Endothelial cell of umbilical vein (primary cell): ENCODE measurements around the gene PROZ. TPM values are rescaled to one million over a fixed set of nuclear protein-coding genes. Genes with fewer than 3 reads are reported as not detected.

Source experiments
- BruUV-seq: library from RNA; stranded (reverse); fragments of 400-500 nt; replicated peaks from 2 replicates; lab custom pipeline; 2021; lab: Mats Ljungman, UMichigan
- CTCF ChIA-PET: fragments of 300-600, 350-600 bp; sonication (Branson Sonifier 250); formaldehyde crosslinking; loops from one replicate; lab custom pipeline; 2021; ENCODE audit warnings: antibody characterized with exemption, inconsistent platforms; lab: Charles Lee
- POLR2A ChIA-PET: fragments of 300-600, 350-600 bp; sonication (Branson Sonifier 250); formaldehyde crosslinking; loops from one replicate; lab custom pipeline; 2021; ENCODE audit warnings: antibody characterized with exemption, inconsistent platforms; lab: Charles Lee
- DNase-seq: peaks from one replicate; pipeline ENCODE4 v3.0.0-alpha.2; 2011; ENCODE audit warnings: low read depth, low spot score
- FAIRE-seq: peaks from 2 replicates; lab custom pipeline; 2011; peaks lifted over from hg19 to GRCh38; lab: Jason Lieb, UNC
- H2AFZ ChIP-seq: 2 replicates; pipeline ENCODE4 v1.6.0; 2012; ENCODE audit warnings: low read depth, low read length, control low read depth, inconsistent platforms
- H3K27ac ChIP-seq: 2 replicates; pipeline ENCODE4 v1.5.1; 2011; ENCODE audit warnings: low read depth, mild to moderate bottlenecking, control low read depth, low read length, moderate library complexity; ENCODE audit not compliant: insufficient read depth
- H3K27me3 ChIP-seq, 2 experiments: 2 replicates each; pipeline versions ENCODE4 v1.6.0 to v1.6.1; 2011; ENCODE audit warnings: low read length in 2 of 2, mixed read lengths in 1 of 2; ENCODE audit not compliant: control insufficient read depth in 2 of 2, insufficient read depth in 2 of 2
- H3K36me3 ChIP-seq, 2 experiments: 2 replicates in 1 of 2; 3 replicates in 1 of 2; pipeline ENCODE4 v1.5.1; 2011; ENCODE audit warnings: low read length in 2 of 2, mild to moderate bottlenecking in 1 of 2, moderate library complexity in 1 of 2; ENCODE audit not compliant: control insufficient read depth in 2 of 2, insufficient read depth in 2 of 2; ENCODE audit errors: extremely low read depth in 1 of 2
- H3K4me1 ChIP-seq: 3 replicates; pipeline ENCODE4 v1.5.1; 2011; ENCODE audit warnings: mild to moderate bottlenecking, low read length; ENCODE audit not compliant: control insufficient read depth, insufficient read depth; ENCODE audit errors: extremely low read depth
- H3K4me2 ChIP-seq: 2 replicates; pipeline ENCODE4 v1.6.1; 2011; ENCODE audit warnings: low read length, control low read depth, mixed read lengths; ENCODE audit not compliant: insufficient read depth
- H3K4me3 ChIP-seq, 3 experiments: fragments of 200-600 bp in 1 of 3; sonication (generic), shearing (Covaris generic) in 1 of 3; replicated peaks in 1 of 3; 2 replicates each; pipeline ENCODE4 v1.5.1; 2011 to 2016; ENCODE audit warnings: control low read depth in 3 of 3, low read length in 3 of 3, mild to moderate bottlenecking in 2 of 3, inconsistent platforms in 1 of 3, low read depth in 1 of 3, moderate library complexity in 1 of 3; ENCODE audit not compliant: insufficient read depth in 1 of 3
- H3K79me2 ChIP-seq: 2 replicates; pipeline ENCODE4 v1.6.0; 2012; ENCODE audit warnings: low read length, inconsistent platforms; ENCODE audit not compliant: control insufficient read depth, insufficient read depth
- H3K9ac ChIP-seq: replicated peaks from 2 replicates; pipeline ENCODE3; 2011; ENCODE audit warnings: low read length, control low read depth; ENCODE audit not compliant: insufficient read depth; ENCODE audit errors: extremely low read depth
- H3K9me1 ChIP-seq: replicated peaks from 3 replicates; pipeline ENCODE4 v1.6.0; 2011; ENCODE audit warnings: mild to moderate bottlenecking, low read length; ENCODE audit not compliant: control insufficient read depth, insufficient read depth; ENCODE audit errors: extremely low read depth
- H3K9me3 ChIP-seq: replicated peaks from 2 replicates; pipeline ENCODE4 v1.5.1; 2012; ENCODE audit warnings: low read length, inconsistent platforms; ENCODE audit not compliant: control insufficient read depth, insufficient read depth
- H4K20me1 ChIP-seq: replicated peaks from 2 replicates; pipeline ENCODE3; 2011; ENCODE audit warnings: mild to moderate bottlenecking, low read length; ENCODE audit not compliant: control insufficient read depth, insufficient read depth; ENCODE audit errors: extremely low read depth
- CTCF ChIP-seq, 2 donors: IDR thresholded peaks; 1 replicate in 1 of 2; 2 replicates in 1 of 2; pipeline ENCODE4 v1.5.1; 2011; ENCODE audit warnings: low read length in 2 of 2, mild to moderate bottlenecking in 2 of 2, moderate library complexity in 2 of 2, control low read depth in 1 of 2, inconsistent platforms in 1 of 2, low read depth in 1 of 2; ENCODE audit not compliant: insufficient read depth in 1 of 2; ENCODE audit errors: extremely low read depth in 1 of 2
- EZH2 ChIP-seq: IDR thresholded peaks from 2 replicates; pipeline ENCODE4 v1.6.1; 2012; ENCODE audit warnings: borderline replicate concordance, low read depth, mild to moderate bottlenecking, moderate library complexity, low read length, inconsistent platforms; ENCODE audit not compliant: severe bottlenecking
- FOS ChIP-seq: IDR thresholded peaks from 2 replicates; pipeline ENCODE4 v1.6.1; 2011; ENCODE audit warnings: mild to moderate bottlenecking, low read length, moderate library complexity, borderline replicate concordance; ENCODE audit not compliant: insufficient read depth
- GATA2 ChIP-seq: IDR thresholded peaks from 2 replicates; pipeline ENCODE4 v1.7.0; 2011; ENCODE audit warnings: low read depth, mild to moderate bottlenecking, moderate library complexity, mixed read lengths, low read length; ENCODE audit not compliant: insufficient read length, insufficient read depth
- JUN ChIP-seq: IDR thresholded peaks from 2 replicates; pipeline ENCODE4 v1.6.1; 2011; ENCODE audit warnings: borderline replicate concordance, low read depth; ENCODE audit not compliant: insufficient read length, insufficient read depth
- MYC ChIP-seq: IDR thresholded peaks from one replicate; pipeline ENCODE4 v1.6.1; 2011; ENCODE audit warnings: mild to moderate bottlenecking, low read depth, low read length
- POLR2A ChIP-seq: IDR thresholded peaks from 2 replicates; pipeline ENCODE4 v1.6.1; 2012; ENCODE audit warnings: low read depth, mild to moderate bottlenecking, control low read depth, low read length
- POLR2AphosphoS5 ChIP-seq: IDR thresholded peaks from 2 replicates; pipeline ENCODE4 v1.6.1; 2012; ENCODE audit warnings: low read depth, mild to moderate bottlenecking, control low read depth, low read length, moderate library complexity; ENCODE audit not compliant: insufficient read depth
- dilution Hi-C: fragments of 300-500 bp; cut with MboI; formaldehyde crosslinking; loops from one replicate; pipeline ENCODE4 v1.15.0; 2019; ENCODE audit warnings: low sequenced_read_pairs; ENCODE audit not compliant: extremely low pct_ligation_motif_present
- intact Hi-C: fragments of 100-400 bp; cut with micrococcal nuclease; formaldehyde crosslinking; loops from one replicate; pipeline ENCODE4 v1.10.0; 2022
- polyA plus RNA-seq, 4 experiments: library from polyadenylated mRNA; depleted of rRNA in 3 of 4; stranded (reverse) in 3 of 4; unstranded in 1 of 4; fragments of >200 nt; gene quantifications; 2 replicates each; pipeline versions ENCODE4 v1.2.1 to v1.2.3, GENCODE V29; 2011 to 2012; ENCODE audit warnings: missing spikeins in 1 of 4
- total RNA-seq: library from RNA; stranded (reverse); gene quantifications from 2 replicates; pipeline ENCODE4 v1.2.3, GENCODE V29; 2021
- TF ChIP-seq, protein P1 (sequence below): IDR thresholded peaks from 2 replicates; pipeline ENCODE4 v1.6.1; 2011; ENCODE audit not compliant: insufficient read depth, insufficient read length

Gene PROZ
- total and polyA plus RNA-seq, 2 donors (not counting 3 experiments of a cell fraction or from before 2014, with no cell fraction given): not detected

GRCh38 chr13:113155201-113155600 is 3.2 kb upstream of the PROZ start:
- TF ChIP-seq, protein P1, sequence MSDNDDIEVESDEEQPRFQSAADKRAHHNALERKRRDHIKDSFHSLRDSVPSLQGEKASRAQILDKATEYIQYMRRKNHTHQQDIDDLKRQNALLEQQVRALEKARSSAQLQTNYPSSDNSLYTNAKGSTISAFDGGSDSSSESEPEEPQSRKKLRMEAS: no peak
- no peak for TF ChIP-seq POLR2A
- no peak for TF ChIP-seq JUN
- no peak for TF ChIP-seq FOS
- no peak for TF ChIP-seq MYC
- TF ChIP-seq CTCF (IDR thresholded peaks at IDR 0.05; ENCODE audit: extremely low read depth in 1 of 2, insufficient read depth in 1 of 2, low read depth in 1 of 2, low read length in 2 of 2): no peak
- no peak for TF ChIP-seq POLR2AphosphoS5
- no peak for TF ChIP-seq EZH2
- TF ChIP-seq GATA2: no peak
- H3K4me2 ChIP-seq: no peak overlapping the region
- DNase-seq (no peak), FAIRE-seq (no peak)
- intact Hi-C loops: no loop called here
- no peak overlapping the region for H3K27ac ChIP-seq
- CTCF ChIA-PET: no interaction called here
- dilution Hi-C loops: no loop called here
- no peak overlapping the region for H2AFZ ChIP-seq
- H3K9me3 ChIP-seq: no peaks in the 10 kb centered on the region
- no peaks in the 10 kb centered on the region for H4K20me1 ChIP-seq
- H3K36me3 ChIP-seq: no peaks in the 10 kb centered on the region
- peaks cover 2 to 9% of the 10 kb centered on the region in 2 experiments for H3K27me3 ChIP-seq
- no peak overlapping the region for H3K4me3 ChIP-seq
- POLR2A ChIA-PET: no interaction called here
- H3K9me1 ChIP-seq: no peaks in the 10 kb centered on the region
- H3K9ac ChIP-seq: no peak overlapping the region
- H3K79me2 ChIP-seq: no peaks in the 10 kb centered on the region
- no TSS peak for BruUV-seq
- peaks cover 6% of the 10 kb centered on the region for H3K4me1 ChIP-seq
